ENCODE data around the gene CNIH1. TPM values are rescaled to one million over a fixed set of nuclear protein-coding genes. Genes with fewer than 3 reads are reported as not detected.
"Not testable (repeated sequence)": the region's sequence is repeated elsewhere in the genome, so short reads cannot be mapped to it uniquely, and the experiment has no call there.

CNIH1 gene
- total and polyA plus RNA-seq, 12 donors, result 24.5 to 328 (median 105) TPM

- H3K27me3 ChIP-seq, result no peaks in the 10 kb centered on the region
- H3K36me3 ChIP-seq (replicated peaks in 1 of 2), result no peaks in the 10 kb centered on the region
- no peak for TF ChIP-seq POLR2A (IDR thresholded peaks at IDR 0.05)
- TF ChIP-seq CTCF (IDR thresholded peaks at IDR 0.05), result no peak
- H3K27ac ChIP-seq, result no peak overlapping the region
- DNase-seq, result no peak
- no peaks in the 10 kb centered on the region for H3K4me1 ChIP-seq (replicated peaks in 1 of 2)
- H3K9me3 ChIP-seq (replicated peaks in 1 of 3), result no peaks in the 10 kb centered on the region
- H3K4me3 ChIP-seq, result no peak overlapping the region
- 71 to 94% (median 83%) methylated on average over 4 of the region's 4 CpGs for WGBS, 4 donors
- intact Hi-C loops (cut with DNase I), result no loop called here
Observed at GRCh38 chr14:54395284-54395683, 45.9 kb downstream of the CNIH1 start.

GRCh38 chr14:54394596-54394995, 46.6 kb downstream of the CNIH1 start:
- Histone ChIP-seq H3K9me3 (replicated peaks in 1 of 3) (no peaks in the 10 kb centered on the region), H3K4me3 (no peak overlapping the region), H3K27me3 (no peaks in the 10 kb centered on the region), H3K27ac (no peak overlapping the region), H3K4me1 (replicated peaks in 1 of 2) (no peaks in the 10 kb centered on the region), H3K36me3 (replicated peaks in 1 of 2) (no peaks in the 10 kb centered on the region)
- DNase-seq, result no peak
- intact Hi-C loops (cut with DNase I), result no loop called here
- TF ChIP-seq POLR2A (IDR thresholded peaks at IDR 0.05) (no peak), CTCF (IDR thresholded peaks at IDR 0.05) (no peak)
- 92 to 95% (median 93%) methylated on average over 13 to 27 of the region's 27 CpGs for WGBS, 4 donors

- H3K4me3 ChIP-seq; H3K27me3 ChIP-seq; H3K27ac ChIP-seq; intact Hi-C loops (cut with DNase I); H3K36me3 ChIP-seq (replicated peaks in 1 of 2); DNase-seq; H3K9me3 ChIP-seq (replicated peaks in 1 of 3); H3K4me1 ChIP-seq (replicated peaks in 1 of 2): not testable (repeated sequence)
- WGBS, 4 donors, result 91 to 98% (median 95%) methylated on average over 7 to 68 of the region's 68 CpGs
Observed at GRCh38 chr14:54392986-54393884, 47.9 kb downstream of the CNIH1 start.

- WGBS, 4 donors, result 78 to 86% (median 83%) methylated on average over 14 of the region's 14 CpGs
Observed at GRCh38 chr14:54392131-54392859, 48.9 kb downstream of the CNIH1 start.

More at GRCh38 chr14:54392131-54392859, 48.9 kb downstream of the CNIH1 start:
- H3K36me3 ChIP-seq (replicated peaks in 1 of 2), result no peaks in the 10 kb centered on the region
- TF ChIP-seq CTCF (IDR thresholded peaks at IDR 0.05) (no peak), POLR2A (IDR thresholded peaks at IDR 0.05) (no peak)
- no peaks in the 10 kb centered on the region for H3K4me1 ChIP-seq (replicated peaks in 1 of 2)
- H3K4me3 ChIP-seq, result no peak overlapping the region
- no peaks in the 10 kb centered on the region for H3K9me3 ChIP-seq (replicated peaks in 1 of 3)
- no peaks in the 10 kb centered on the region for H3K27me3 ChIP-seq
- no peak for DNase-seq
- intact Hi-C loops (cut with DNase I), result no loop called here
- no peak overlapping the region for H3K27ac ChIP-seq
